ENCODE measurements around the gene RNF8.
"Not testable (repeated sequence)": the region's sequence is repeated elsewhere in the genome, so short reads cannot be mapped to it uniquely, and the experiment has no call there.

Gene RNF8

GRCh38 chr6:37432916-37433656 is 79.3 kb downstream of the RNF8 start, which contains the start of gene CMTR1:
Gene CMTR1 (plus strand): TSS chr6:37433221. CDS start chr6:37435630, 2,409 bp downstream.
- Mint-ChIP-seq H3K9me3 (peaks cover 3% of the 10 kb centered on the region), H3K27ac (peak within 1 kb of the TSS; percentile 93), H3K27me3 (no peaks in the 10 kb centered on the region), H3K36me3 (peaks cover 18% of the 10 kb centered on the region), H3K4me1 (peaks cover 23% of the 10 kb centered on the region), H3K4me3 (peak within 1 kb of the TSS; percentile 86)
- peak; percentile 97 for ATAC-seq

- Mint-ChIP-seq H3K9me3 (peaks cover 3% of the 10 kb centered on the region), H3K4me3 (peak overlapping the region; percentile 86), H3K27ac (peak overlapping the region; percentile 93), H3K4me1 (peaks cover 27% of the 10 kb centered on the region), H3K36me3 (peaks cover 24% of the 10 kb centered on the region), H3K27me3 (no peaks in the 10 kb centered on the region)
- ATAC-seq = peak; percentile 56
These were observed 80.0 kb downstream of the RNF8 start for GRCh38 chr6:37433657-37434271.

GRCh38 chr6:37435373-37435772 is 81.6 kb downstream of the RNF8 start:
- H3K9me3 Mint-ChIP-seq = no peaks in the 10 kb centered on the region
- ATAC-seq = no peak
- H3K36me3 Mint-ChIP-seq = peaks cover 33% of the 10 kb centered on the region
- H3K4me3 Mint-ChIP-seq = no peak overlapping the region
- peak overlapping the region; percentile 93 for H3K27ac Mint-ChIP-seq
- peaks cover 34% of the 10 kb centered on the region for H3K4me1 Mint-ChIP-seq
- H3K27me3 Mint-ChIP-seq = no peaks in the 10 kb centered on the region

GRCh38 chr6:37435816-37436215 is 82.0 kb downstream of the RNF8 start:
- H3K9me3 Mint-ChIP-seq = no peaks in the 10 kb centered on the region
- peaks cover 34% of the 10 kb centered on the region for H3K4me1 Mint-ChIP-seq
- H3K27ac Mint-ChIP-seq = peak overlapping the region; percentile 93
- peaks cover 33% of the 10 kb centered on the region for H3K36me3 Mint-ChIP-seq
- no peak for ATAC-seq
- H3K4me3 Mint-ChIP-seq = no peak overlapping the region
- no peaks in the 10 kb centered on the region for H3K27me3 Mint-ChIP-seq

GRCh38 chr6:37438930-37439329 is 85.1 kb downstream of the RNF8 start:
- Mint-ChIP-seq H3K27ac (no peak overlapping the region), H3K4me1 (peaks cover 32% of the 10 kb centered on the region), H3K4me3 (no peak overlapping the region), H3K27me3 (no peaks in the 10 kb centered on the region), H3K36me3 (peaks cover 36% of the 10 kb centered on the region), H3K9me3 (no peaks in the 10 kb centered on the region)
- ATAC-seq = no peak

GRCh38 chr6:37441651-37442050 is 87.9 kb downstream of the RNF8 start:
- H3K36me3 Mint-ChIP-seq = peaks cover 54% of the 10 kb centered on the region
- no peaks in the 10 kb centered on the region for H3K27me3 Mint-ChIP-seq
- no peaks in the 10 kb centered on the region for H3K9me3 Mint-ChIP-seq
- peak overlapping the region; percentile 50 for H3K27ac Mint-ChIP-seq
- peaks cover 25% of the 10 kb centered on the region for H3K4me1 Mint-ChIP-seq
- no peak overlapping the region for H3K4me3 Mint-ChIP-seq
- ATAC-seq = no peak

GRCh38 chr6:37442416-37443215 is 88.8 kb downstream of the RNF8 start:
- ATAC-seq = no peak
- Mint-ChIP-seq H3K4me1 (peaks cover 22% of the 10 kb centered on the region), H3K27ac (peak overlapping the region; percentile 50)

GRCh38 chr6:37443216-37443542 is 89.4 kb downstream of the RNF8 start:
- Mint-ChIP-seq H3K36me3 (peaks cover 47% of the 10 kb centered on the region), H3K4me3 (peak overlapping the region; percentile 36), H3K27ac (peak overlapping the region; percentile 50), H3K4me1 (peaks cover 18% of the 10 kb centered on the region)
- H3K27me3 Mint-ChIP-seq, ATAC-seq, H3K9me3 Mint-ChIP-seq: not testable (repeated sequence)

More at GRCh38 chr6:37442416-37443215, 88.8 kb downstream of the RNF8 start:
- H3K27me3 Mint-ChIP-seq = no peaks in the 10 kb centered on the region
- H3K9me3 Mint-ChIP-seq = no peaks in the 10 kb centered on the region
- H3K4me3 Mint-ChIP-seq = peak overlapping the region; percentile 36
- H3K36me3 Mint-ChIP-seq = peaks cover 52% of the 10 kb centered on the region
